UCSD-AML1 (cell line): ENCODE data around the gene SLC22A23.

Experiments used
- DNase-seq: peaks from one replicate; lab custom pipeline; 2025; ENCODE audit not compliant: unreplicated experiment; lab: John Stamatoyannopoulos, UW

SLC22A23 gene

GRCh38 chr6:3306848-3307247 lies 150.0 kb downstream of the SLC22A23 start:
- no peak for DNase-seq

- DNase-seq = no peak
These were observed 151.0 kb downstream of the SLC22A23 start for GRCh38 chr6:3305831-3306230.

- no peak for DNase-seq
These were observed 151.7 kb downstream of the SLC22A23 start for GRCh38 chr6:3305216-3305565.

DNA sequence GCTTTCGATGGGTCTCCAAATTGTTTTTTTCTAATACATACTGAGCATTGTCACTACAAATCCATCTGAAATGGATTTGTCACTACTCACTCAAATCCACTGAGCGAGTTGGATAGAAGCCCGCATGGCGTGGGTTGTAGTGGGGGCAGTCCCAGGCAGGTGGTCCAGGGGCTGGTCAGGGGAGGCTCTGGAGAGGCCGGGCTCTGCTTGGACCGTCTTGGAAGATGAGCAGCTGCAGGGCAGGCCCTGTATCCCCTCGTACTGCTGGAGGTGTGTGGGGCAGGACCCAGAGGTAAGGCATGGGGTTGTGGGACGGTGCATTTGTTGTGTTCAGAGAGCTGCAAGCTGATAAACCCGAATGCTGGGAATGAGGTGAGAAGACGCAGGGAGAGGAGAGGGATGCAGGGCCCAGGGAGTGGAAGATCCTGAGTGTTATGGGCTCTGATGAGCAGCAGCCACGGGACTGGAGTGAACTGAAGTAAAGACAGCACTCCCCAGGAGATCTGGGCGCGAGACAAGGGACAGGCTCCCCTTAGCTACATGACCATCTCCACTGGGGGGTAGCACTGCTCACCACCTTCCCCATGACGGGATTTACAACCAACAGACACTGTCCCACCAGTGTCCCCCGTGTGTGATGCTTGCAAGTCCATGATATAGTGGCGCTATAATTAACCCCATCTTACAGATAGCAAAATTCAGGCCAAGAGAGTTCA lies 152.2 kb downstream of the SLC22A23 start:
- no peak for DNase-seq

DNA sequence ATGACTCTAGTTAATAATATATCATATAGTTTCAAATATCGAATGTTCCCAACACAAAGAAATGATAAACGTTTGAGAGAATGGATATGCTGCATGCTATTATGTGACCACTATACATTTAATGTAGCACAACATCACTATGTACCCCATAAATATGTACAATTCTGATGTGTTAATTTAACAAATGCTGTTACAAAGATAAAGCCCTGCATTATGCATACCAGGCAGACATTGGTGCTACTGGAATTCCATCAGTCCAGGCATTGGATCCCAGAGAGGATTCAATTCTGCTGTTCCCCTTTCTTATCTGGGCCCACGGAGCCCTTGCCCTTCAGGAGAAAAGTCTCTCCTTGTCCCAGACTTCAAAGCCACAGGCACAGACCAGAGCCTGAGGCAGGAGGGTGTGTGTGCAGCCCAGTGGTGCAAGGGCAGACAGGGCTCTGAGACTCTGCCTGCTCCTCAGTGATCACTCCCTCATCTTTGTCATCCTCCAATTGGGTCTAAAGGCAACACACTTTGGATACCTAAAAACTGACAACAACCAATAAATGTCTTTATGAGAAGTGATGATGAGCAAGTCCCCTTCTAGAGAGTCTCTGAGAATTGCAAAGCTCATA lies 152.9 kb downstream of the SLC22A23 start:
- DNase-seq = no peak

- DNase-seq = no peak
These were observed 155.3 kb downstream of the SLC22A23 start for GRCh38 chr6:3301506-3301905.

DNA sequence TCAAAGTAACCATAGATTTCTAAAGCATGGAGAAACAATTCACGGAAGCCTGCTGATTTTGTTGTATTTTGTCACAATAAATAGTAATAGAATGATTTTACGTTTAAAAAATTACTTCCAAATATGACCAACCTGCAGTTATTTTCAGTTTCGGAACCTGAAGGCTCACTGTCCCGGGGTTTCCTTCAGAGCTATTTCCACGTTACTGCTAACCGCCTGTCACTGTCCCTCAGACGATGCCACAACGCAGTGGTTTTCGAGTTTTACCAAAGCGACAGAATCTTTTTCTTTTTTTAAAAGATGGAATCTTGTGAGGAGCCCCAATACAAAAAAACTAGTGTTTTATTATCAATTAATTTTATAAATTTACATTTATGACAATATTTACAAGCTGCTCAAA lies 157.6 kb downstream of the SLC22A23 start:
- no peak for DNase-seq

GRCh38 chr6:3297909-3298308 lies 158.9 kb downstream of the SLC22A23 start:
- no peak for DNase-seq

DNA sequence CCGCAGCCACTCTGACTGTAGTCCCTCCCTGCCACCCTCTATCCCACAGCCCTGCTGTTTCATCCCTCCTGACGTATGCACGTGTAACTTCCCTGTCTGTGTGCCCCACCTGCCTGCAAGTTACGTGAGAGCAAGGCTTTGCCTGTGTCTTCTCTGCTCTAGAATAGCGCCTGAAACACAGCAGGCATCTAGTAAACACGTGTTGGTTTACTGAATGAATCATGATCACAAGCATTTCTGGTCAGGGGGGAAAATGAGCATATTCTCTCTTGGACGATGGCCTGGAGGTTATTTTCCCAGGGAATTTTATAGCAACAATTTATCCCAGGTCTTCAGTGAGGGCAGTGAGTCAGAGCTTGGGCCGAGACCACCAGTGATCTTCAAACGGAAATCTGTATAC lies 159.8 kb downstream of the SLC22A23 start:
- DNase-seq = no peak

DNA sequence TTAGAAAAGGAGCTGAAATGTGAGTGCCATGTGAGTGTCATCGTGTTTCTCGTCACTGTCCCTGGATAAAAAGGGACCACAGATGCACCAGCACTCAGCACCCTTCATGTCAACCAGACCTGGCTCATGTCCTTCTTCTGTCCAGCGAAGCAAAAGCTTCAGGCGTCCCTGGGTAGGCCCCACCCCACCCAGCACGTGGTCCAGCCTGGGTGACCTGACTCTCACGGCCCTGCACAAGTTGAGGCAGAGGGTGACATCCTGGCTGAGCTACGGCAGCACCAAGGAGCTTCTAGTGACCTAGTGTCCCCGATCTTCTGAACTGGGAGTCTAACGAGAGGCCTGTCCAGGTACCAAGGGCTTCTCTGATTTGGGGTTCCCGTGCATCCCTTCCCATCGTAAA lies 160.3 kb downstream of the SLC22A23 start:
- DNase-seq = no peak

DNA sequence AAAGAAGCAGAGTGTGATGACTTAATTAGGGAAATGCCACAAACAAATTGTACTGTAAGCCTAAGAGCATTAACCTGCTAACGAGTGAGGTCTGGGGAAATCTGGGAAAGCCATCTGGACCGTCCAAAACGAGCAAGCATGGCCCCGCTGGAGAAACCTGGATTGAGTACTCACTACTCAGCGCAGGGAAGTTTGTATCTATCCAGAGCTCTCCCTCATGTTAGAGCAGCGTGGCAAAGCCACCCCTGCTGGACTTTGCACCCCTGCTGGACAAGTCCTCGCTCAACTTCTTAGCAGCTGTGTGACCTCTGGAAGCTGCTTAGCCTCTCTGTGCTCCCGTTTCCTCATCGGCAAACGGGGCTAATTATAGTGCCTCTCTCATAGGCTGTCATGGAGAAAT lies 160.8 kb downstream of the SLC22A23 start:
- no peak for DNase-seq

GRCh38 chr6:3294921-3295871 lies 161.7 kb downstream of the SLC22A23 start:
- DNase-seq = no peak

DNA sequence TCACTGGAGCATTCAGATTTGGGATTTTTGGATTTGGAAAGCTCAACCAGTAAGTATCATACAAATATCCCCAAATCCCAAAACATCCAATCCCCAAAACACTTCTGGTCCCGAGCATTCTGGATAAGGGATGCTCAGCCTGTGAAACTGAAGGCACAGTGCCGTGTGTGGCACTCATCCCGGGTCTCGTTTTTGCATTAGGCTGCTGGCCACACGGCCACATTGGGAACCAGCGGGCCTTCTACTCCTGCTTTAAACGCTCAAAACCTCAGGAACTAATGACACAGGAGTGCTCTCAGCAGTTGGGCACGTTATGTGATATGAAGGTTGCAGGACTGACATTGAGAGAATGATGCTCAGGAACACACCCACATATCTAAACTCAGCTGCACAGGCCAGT lies 162.5 kb downstream of the SLC22A23 start:
- no peak for DNase-seq

GRCh38 chr6:3293271-3294155 lies 163.3 kb downstream of the SLC22A23 start:
- no peak for DNase-seq

DNA sequence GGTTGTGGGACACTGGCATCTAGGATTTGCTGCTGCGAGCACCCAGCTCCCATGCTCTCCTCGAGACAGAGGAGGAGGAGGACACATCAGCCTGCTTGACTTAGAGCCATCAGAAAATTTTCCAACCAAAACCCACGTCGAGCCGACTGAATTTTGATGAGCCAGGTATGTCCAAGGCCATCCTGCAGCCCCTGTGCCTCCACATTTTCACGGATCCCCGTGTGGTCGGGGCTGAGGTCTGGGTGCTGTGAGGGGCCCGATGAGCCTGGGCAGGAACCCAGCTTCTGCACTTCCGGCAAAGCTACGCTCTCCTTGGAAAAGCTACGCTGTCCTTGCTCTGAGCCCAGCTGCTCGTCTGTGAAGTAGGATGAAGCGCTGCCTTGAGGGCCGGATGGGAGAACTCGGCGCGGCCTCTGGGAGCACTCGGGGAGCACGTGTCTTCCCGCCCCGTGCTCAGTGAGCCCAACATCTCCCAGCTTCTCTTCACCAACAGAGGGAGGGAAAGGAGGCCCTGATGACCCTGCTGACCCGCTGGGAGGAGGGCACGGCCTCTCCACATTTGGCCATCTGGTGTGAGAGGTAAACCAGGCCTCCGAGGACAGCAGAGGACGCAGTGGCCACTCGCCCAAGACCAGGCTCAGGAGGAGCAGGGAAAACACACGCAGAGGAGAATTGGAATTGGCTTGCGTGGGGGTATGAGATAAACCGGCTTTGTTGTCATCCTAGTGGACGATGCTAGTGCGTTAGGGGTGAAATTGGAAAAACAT lies 164.2 kb downstream of the SLC22A23 start:
- no peak for DNase-seq

DNA sequence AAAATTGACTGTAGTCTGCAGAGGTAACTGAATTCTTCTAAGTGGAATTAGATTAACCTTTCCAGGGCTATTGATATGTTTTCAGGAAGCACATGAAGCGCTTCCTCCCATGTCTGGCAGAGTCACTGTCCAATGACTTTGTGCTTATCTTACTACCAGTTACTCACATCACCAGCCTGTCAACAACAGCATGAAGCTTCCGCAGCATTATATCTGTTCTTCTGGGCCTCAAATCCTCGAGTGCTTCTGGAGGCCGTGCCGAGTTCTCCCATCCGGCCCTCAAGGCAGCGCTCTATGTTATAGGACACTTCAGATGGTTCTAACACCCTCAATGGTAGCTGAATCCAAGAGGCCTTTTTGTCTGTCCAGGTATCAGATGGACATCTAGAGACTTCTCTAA lies 164.9 kb downstream of the SLC22A23 start:
- no peak for DNase-seq

DNA sequence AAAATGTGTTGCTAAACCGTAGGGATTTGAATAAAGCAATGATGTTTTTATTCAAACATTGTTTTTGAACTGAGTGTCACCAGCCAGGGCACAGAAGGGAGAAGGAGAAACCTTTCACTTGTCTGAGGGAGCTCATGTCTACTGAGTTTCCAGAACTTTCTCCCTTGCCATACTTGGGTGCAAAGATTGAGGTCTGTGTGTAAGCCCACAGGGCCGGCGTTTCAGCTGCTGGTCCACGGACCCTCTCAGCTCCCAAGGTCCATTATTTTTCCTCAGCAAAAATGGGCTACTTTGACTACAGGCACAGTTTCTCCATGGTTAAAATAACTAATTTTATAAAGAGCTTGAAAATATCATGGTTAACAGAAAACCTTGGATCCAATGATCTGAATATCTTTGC lies 165.5 kb downstream of the SLC22A23 start:
- DNase-seq = no peak

- no peak for DNase-seq
These were observed 166.0 kb downstream of the SLC22A23 start for GRCh38 chr6:3290931-3291211.

DNA sequence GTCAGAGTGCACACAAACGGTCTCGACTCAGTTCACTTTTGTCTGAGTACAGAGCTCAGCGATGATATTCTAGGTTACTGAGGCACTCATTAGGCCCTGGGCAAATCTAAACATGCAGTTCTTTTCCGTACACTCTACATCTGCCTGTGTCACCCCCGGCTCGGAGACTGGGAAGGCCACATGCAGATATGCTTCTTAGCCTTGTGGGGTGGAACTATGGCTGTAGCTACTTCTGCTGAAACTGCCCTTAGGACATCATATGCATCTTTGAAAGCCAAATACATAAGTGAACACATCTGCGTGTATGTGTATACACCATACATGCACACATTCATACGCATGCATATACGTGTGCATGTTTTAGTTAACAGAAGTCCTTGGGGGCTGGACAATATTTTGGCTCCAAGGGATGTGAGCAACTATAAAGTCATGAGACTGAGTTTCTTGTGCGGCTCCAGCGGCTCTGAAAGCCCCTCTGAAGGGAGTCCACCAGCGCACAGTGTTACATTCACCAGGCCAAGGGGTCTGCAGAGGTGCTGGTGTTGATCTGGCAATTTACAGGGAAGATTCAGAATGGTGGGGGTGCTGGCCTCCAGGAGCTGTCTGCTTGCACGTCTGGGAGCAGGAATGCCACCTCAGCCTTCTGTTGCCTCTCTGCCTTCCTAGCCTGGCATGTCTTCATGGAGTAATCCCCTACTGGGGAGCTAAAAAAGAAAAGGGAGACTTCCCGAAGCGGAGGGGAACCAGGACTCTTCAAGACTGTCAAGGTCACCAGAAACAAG lies 166.5 kb downstream of the SLC22A23 start:
- DNase-seq = no peak

DNA sequence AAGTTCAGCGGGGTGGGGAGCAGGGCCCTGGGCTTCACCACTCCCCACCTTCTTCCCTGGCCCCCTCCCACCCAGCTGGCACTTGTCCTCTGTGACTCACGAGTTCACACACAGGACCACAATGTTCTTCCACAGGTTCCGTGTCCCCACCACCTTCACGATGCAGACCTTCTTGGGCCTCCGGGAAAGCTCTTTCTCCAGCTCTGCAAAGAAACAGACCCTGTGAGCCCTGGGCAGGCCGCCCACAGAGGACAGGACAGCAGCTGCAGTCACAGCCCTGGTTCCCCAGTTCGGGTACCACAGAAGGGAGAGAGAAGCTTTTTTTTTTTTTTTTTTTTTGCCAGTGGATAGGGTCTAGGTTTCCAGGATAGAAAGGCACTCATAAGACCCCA lies 167.2 kb downstream of the SLC22A23 start:
- DNase-seq = no peak
